GM12865 (cell line): ENCODE measurements around the gene NPR1.

Experiments
- DNase-seq: peaks from one replicate; pipeline ENCODE4 v3.0.0; 2010; ENCODE audit warnings: low read depth
- H3K4me3 ChIP-seq: 2 replicates; pipeline ENCODE4 v1.5.1; 2011; ENCODE audit warnings: mild to moderate bottlenecking, low read depth, low read length, control low read depth
- CTCF ChIP-seq: IDR thresholded peaks from 2 replicates; pipeline ENCODE4 v1.5.1; 2011; ENCODE audit warnings: low read length, control low read depth, low read depth, inconsistent platforms; ENCODE audit not compliant: insufficient read depth; ENCODE audit errors: missing control alignments

The NPR1 gene

GRCh38 chr1:153649137-153649862 lies 29.2 kb upstream of the NPR1 start:
- H3K4me3 ChIP-seq, result no peak overlapping the region
- TF ChIP-seq CTCF, result no peak
- DNase-seq, result no peak

GRCh38 chr1:153649863-153650235 lies 28.6 kb upstream of the NPR1 start:
- no peak overlapping the region for H3K4me3 ChIP-seq
- TF ChIP-seq CTCF, result no peak
- no peak for DNase-seq

- TF ChIP-seq CTCF, result no peak
- DNase-seq, result no peak
- H3K4me3 ChIP-seq, result no peak overlapping the region
These were observed 26.7 kb upstream of the NPR1 start for GRCh38 chr1:153651771-153652170.

- H3K4me3 ChIP-seq, result no peak overlapping the region
- DNase-seq, result no peak
- TF ChIP-seq CTCF, result no peak
These were observed 25.5 kb upstream of the NPR1 start for GRCh38 chr1:153652805-153653500.

GRCh38 chr1:153655333-153655732 lies 23.2 kb upstream of the NPR1 start:
- H3K4me3 ChIP-seq, result no peak overlapping the region
- no peak for TF ChIP-seq CTCF
- no peak for DNase-seq

- peak within 1 kb of the TSS; percentile 76 for H3K4me3 ChIP-seq
- DNase-seq, result peak; percentile 91
- TF ChIP-seq CTCF, result no peak
These were observed 19.9 kb upstream of the NPR1 start, which contains the start of gene SNAPIN for GRCh38 chr1:153658400-153659174. SNAPIN (plus strand) TSS chr1:153658703; CDS start chr1:153658744, 41 bp downstream.
